Activated naive CD4-positive, alpha-beta T cell treated with anti-CD3 and anti-CD28 coated beads for 36 hours (primary cell): ENCODE results near the gene DHRS12. TPM values are rescaled to one million over a fixed set of nuclear protein-coding genes. Genes with fewer than 3 reads are reported as not detected.

Experiments used
- CTCF ChIA-PET: fragments of 350-600 bp; sonication (Branson Sonifier 250); formaldehyde crosslinking; loops from one replicate; lab custom pipeline; 2021; ENCODE audit warnings: antibody characterized with exemption; lab: Charles Lee
- DNase-seq: peaks from one replicate; pipeline ENCODE4 v3.0.0-alpha.2; 2020
- H3K27ac Mint-ChIP-seq: one replicate; pipeline ENCODE4 v1.8.0; 2021; ENCODE audit warnings: mild to moderate bottlenecking, mixed read lengths
- H3K27me3 Mint-ChIP-seq: one replicate; pipeline ENCODE4 v1.8.0; 2021; ENCODE audit warnings: low read depth, mixed read lengths
- H3K36me3 Mint-ChIP-seq: one replicate; pipeline ENCODE4 v1.8.0; 2021; ENCODE audit warnings: low read depth, mixed read lengths
- H3K4me1 Mint-ChIP-seq: one replicate; pipeline ENCODE4 v1.8.0; 2021; ENCODE audit warnings: low read depth, mixed read lengths
- H3K4me3 Mint-ChIP-seq: one replicate; pipeline ENCODE4 v1.8.0; 2021; ENCODE audit warnings: mild to moderate bottlenecking, moderate library complexity, mixed read lengths
- H3K9me3 Mint-ChIP-seq: one replicate; pipeline ENCODE4 v1.8.0; 2021; ENCODE audit warnings: mixed read lengths
- intact Hi-C: fragments of 100-400 bp; cut with micrococcal nuclease; formaldehyde crosslinking; loops from one replicate; pipeline ENCODE4 v1.15.1; 2023
- total RNA-seq, 2 experiments: library from RNA; stranded (reverse); gene quantifications; one replicate each; pipeline ENCODE4 v1.2.3, GENCODE V29; 2021

The DHRS12 gene
- total RNA-seq, 2 experiments from 2014 or later, result 4.1 to 4.9 TPM

- intact Hi-C loops, result no loop called here
- CTCF ChIA-PET, result no interaction called here
- no peak overlapping the region for H3K4me3 Mint-ChIP-seq
- DNase-seq, result no peak
- H3K4me1 Mint-ChIP-seq, result no peaks in the 10 kb centered on the region
- H3K27me3 Mint-ChIP-seq, result no peaks in the 10 kb centered on the region
- H3K36me3 Mint-ChIP-seq, result peaks cover 12% of the 10 kb centered on the region
- no peaks in the 10 kb centered on the region for H3K9me3 Mint-ChIP-seq
- no peak overlapping the region for H3K27ac Mint-ChIP-seq
Measured at GRCh38 chr13:51728972-51729371, 75.0 kb downstream of the DHRS12 start.

GRCh38 chr13:51728275-51728673 is 75.7 kb downstream of the DHRS12 start:
- Mint-ChIP-seq H3K9me3 (no peaks in the 10 kb centered on the region), H3K27me3 (no peaks in the 10 kb centered on the region), H3K36me3 (peaks cover 13% of the 10 kb centered on the region), H3K4me1 (no peaks in the 10 kb centered on the region), H3K4me3 (no peak overlapping the region), H3K27ac (no peak overlapping the region)
- DNase-seq, result no peak
- intact Hi-C loops, result no loop called here
- CTCF ChIA-PET, result no interaction called here

DNA sequence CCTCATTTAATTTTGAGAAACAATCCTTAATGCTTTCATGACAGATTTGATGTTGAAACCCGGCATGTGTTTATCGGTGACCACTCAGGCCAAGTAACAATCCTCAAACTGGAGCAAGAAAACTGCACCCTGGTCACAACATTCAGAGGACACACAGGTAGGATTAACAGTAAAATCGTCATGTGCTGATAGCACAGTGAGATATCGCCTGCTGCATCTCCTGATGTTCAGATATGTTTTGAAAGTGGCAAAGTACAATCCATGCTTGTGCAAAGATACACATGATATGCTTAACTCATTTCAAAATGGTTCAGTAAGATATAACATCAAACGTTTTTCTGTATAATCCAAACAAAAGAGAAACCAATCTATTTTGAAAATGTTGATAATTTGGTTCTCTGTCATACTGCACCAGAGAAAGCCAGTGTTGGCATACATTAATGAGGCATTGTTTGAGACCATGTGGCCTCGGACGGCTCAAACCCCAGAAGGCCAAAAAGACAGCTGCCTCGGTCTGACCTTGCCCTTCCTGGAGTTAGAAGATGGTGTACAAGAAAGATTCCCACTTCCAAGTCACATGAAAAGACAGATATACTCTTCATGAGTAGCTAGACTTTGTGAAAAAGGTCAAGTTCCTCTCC is 76.2 kb downstream of the DHRS12 start:
- Mint-ChIP-seq H3K9me3 (no peaks in the 10 kb centered on the region), H3K4me3 (no peak overlapping the region), H3K4me1 (no peaks in the 10 kb centered on the region), H3K27ac (no peak overlapping the region), H3K27me3 (no peaks in the 10 kb centered on the region), H3K36me3 (peaks cover 14% of the 10 kb centered on the region)
- intact Hi-C loops, result no loop called here
- DNase-seq, result no peak
- CTCF ChIA-PET, result no interaction called here

- CTCF ChIA-PET, result interaction anchor here (0.7 kb wide), 1 partner anchor 601 kb away, joined by 3 read pairs; no protein-coding TSS in a partner anchor
- no peaks in the 10 kb centered on the region for H3K27me3 Mint-ChIP-seq
- no peak overlapping the region for H3K4me3 Mint-ChIP-seq
- no peak for DNase-seq
- no peaks in the 10 kb centered on the region for H3K9me3 Mint-ChIP-seq
- intact Hi-C loops, result no loop called here
- H3K27ac Mint-ChIP-seq, result no peak overlapping the region
- peaks cover 14% of the 10 kb centered on the region for H3K36me3 Mint-ChIP-seq
- H3K4me1 Mint-ChIP-seq, result no peaks in the 10 kb centered on the region
Measured at GRCh38 chr13:51726446-51727193, 77.3 kb downstream of the DHRS12 start.

GRCh38 chr13:51724721-51725120 is 79.2 kb downstream of the DHRS12 start:
- H3K4me1 Mint-ChIP-seq, result no peaks in the 10 kb centered on the region
- H3K4me3 Mint-ChIP-seq, result no peak overlapping the region
- no peak overlapping the region for H3K27ac Mint-ChIP-seq
- no peak for DNase-seq
- peaks cover 14% of the 10 kb centered on the region for H3K36me3 Mint-ChIP-seq
- CTCF ChIA-PET, result no interaction called here
- intact Hi-C loops, result no loop called here
- H3K9me3 Mint-ChIP-seq, result no peaks in the 10 kb centered on the region
- H3K27me3 Mint-ChIP-seq, result no peaks in the 10 kb centered on the region

GRCh38 chr13:51723529-51723928 is 80.4 kb downstream of the DHRS12 start:
- Mint-ChIP-seq H3K27ac (no peak overlapping the region), H3K9me3 (no peaks in the 10 kb centered on the region), H3K27me3 (no peaks in the 10 kb centered on the region), H3K4me3 (no peak overlapping the region), H3K36me3 (peaks cover 16% of the 10 kb centered on the region), H3K4me1 (no peaks in the 10 kb centered on the region)
- DNase-seq, result no peak
- intact Hi-C loops, result no loop called here
- CTCF ChIA-PET, result interaction anchor here (0.7 kb wide), 1 partner anchor 314 kb away, joined by 3 read pairs; no protein-coding TSS in a partner anchor

DNA sequence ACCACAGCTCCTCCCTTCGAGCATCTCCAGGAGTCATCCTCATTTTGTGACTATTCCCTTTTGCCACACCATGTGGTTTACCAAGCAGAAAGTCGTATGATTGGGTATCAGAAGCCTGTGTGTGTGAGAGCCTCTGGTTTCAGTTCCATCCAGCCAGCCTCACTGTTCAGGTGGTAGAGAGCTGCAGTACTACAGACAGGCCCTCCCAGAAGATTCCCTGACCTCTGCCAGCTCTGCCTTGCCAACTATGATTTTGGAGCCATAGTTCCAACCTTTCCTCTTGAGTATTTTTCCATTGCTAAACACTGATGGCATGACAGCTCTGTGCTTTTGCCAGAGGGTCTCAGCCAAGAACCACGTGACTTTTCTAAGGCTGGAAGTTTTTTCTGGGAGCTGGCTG is 82.5 kb downstream of the DHRS12 start:
- H3K9me3 Mint-ChIP-seq, result no peaks in the 10 kb centered on the region
- no peak overlapping the region for H3K27ac Mint-ChIP-seq
- intact Hi-C loops, result no loop called here
- DNase-seq, result no peak
- CTCF ChIA-PET, result interaction anchor here (0.7 kb wide), 1 partner anchor 32 kb away, joined by 3 read pairs; no protein-coding TSS in a partner anchor
- H3K4me1 Mint-ChIP-seq, result no peaks in the 10 kb centered on the region
- H3K4me3 Mint-ChIP-seq, result no peak overlapping the region
- no peaks in the 10 kb centered on the region for H3K27me3 Mint-ChIP-seq
- peaks cover 10% of the 10 kb centered on the region for H3K36me3 Mint-ChIP-seq

DNA sequence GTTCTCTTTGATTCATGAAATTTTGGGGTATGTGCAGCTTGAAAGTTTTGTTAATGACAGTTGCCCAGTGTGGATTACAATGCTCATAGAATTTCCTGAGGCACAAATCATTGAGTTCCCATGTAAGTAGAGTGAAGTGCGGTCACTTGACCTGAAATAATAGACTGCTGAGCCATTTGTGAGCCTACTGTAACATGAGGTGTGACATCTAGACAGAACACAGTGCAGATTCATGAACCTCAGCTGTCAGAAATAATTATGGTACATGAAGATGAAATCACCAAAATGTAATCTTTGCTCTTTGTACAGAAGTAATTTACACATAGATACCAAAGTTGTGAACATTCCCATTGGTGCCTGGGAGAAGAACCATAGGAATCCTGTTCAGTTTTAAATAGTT is 84.6 kb downstream of the DHRS12 start:
- peaks cover 4% of the 10 kb centered on the region for H3K36me3 Mint-ChIP-seq
- no peaks in the 10 kb centered on the region for H3K27me3 Mint-ChIP-seq
- H3K4me3 Mint-ChIP-seq, result no peak overlapping the region
- no peak for DNase-seq
- H3K4me1 Mint-ChIP-seq, result no peaks in the 10 kb centered on the region
- H3K9me3 Mint-ChIP-seq, result no peaks in the 10 kb centered on the region
- no peak overlapping the region for H3K27ac Mint-ChIP-seq
- intact Hi-C loops, result no loop called here
- CTCF ChIA-PET, result no interaction called here

Other genes starting within 250 kb of the DHRS12 start
- gene WDFY2, start 219.7 kb downstream of the DHRS12 start, total RNA-seq, result 10 to 100 TPM in 1 of 2 experiments, 1 to 10 TPM in 1; 8.3 to 11.3 TPM
- gene TMEM272, start 41.0 kb upstream of the DHRS12 start, total RNA-seq, result under 1 TPM; 0.41 to 0.42 TPM
- not detected for gene CCDC70, start 57.8 kb upstream of the DHRS12 start, total RNA-seq
- gene ATP7B, start 207.3 kb upstream of the DHRS12 start, total RNA-seq, result under 1 TPM; 0.69 to 0.74 TPM
- gene ALG11, start 208.2 kb upstream of the DHRS12 start, total RNA-seq, result 10 to 100 TPM; 12.6 to 15.6 TPM
- gene UTP14C, start 220.5 kb upstream of the DHRS12 start, total RNA-seq, result 1 to 10 TPM; 4.5 to 5.1 TPM